Subcutaneous adipose tissue (tissue), 4 donors: ENCODE results near the gene RUNX2. TPM values are rescaled to one million over a fixed set of nuclear protein-coding genes. Genes with fewer than 3 reads are reported as not detected.

ENCODE experiments used
- total RNA-seq, 4 donors: library from RNA; depleted of rRNA; stranded (reverse); fragments of >200 nt; gene quantifications; one replicate each; pipeline ENCODE4 v1.1.0, GENCODE V29; 2016
- TF ChIP-seq, protein P1 (sequence below): fragments of 450-650 bp; IDR thresholded peaks from one replicate; pipeline ENCODE4 v1.5.1; 2016; ENCODE audit warnings: low read depth, mild to moderate bottlenecking, control low read depth, antibody characterized with exemption, moderate library complexity

Gene RUNX2
- total RNA-seq, 4 donors from 2014 or later, result 1.3 to 4.6 (median 2.6) TPM

DNA sequence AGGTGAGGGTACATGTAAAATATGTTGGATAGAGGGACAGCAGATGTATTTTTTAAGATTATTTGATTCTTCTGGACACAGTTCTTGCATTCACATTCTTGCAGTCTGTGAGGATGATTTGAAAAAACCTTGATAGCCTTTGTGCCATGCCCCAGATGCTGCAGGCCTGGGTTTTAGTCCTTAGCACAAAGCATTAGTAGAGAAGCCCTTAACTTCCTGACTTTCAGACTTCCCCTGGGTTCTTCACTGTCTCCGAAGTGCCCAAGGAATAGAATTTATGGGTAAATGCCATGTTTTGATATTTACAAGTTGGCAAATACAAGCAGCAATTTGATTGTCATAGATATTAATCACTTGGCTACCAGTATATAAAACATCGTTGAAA, 117.2 kb downstream of the RUNX2 start:
- TF ChIP-seq, protein P1, sequence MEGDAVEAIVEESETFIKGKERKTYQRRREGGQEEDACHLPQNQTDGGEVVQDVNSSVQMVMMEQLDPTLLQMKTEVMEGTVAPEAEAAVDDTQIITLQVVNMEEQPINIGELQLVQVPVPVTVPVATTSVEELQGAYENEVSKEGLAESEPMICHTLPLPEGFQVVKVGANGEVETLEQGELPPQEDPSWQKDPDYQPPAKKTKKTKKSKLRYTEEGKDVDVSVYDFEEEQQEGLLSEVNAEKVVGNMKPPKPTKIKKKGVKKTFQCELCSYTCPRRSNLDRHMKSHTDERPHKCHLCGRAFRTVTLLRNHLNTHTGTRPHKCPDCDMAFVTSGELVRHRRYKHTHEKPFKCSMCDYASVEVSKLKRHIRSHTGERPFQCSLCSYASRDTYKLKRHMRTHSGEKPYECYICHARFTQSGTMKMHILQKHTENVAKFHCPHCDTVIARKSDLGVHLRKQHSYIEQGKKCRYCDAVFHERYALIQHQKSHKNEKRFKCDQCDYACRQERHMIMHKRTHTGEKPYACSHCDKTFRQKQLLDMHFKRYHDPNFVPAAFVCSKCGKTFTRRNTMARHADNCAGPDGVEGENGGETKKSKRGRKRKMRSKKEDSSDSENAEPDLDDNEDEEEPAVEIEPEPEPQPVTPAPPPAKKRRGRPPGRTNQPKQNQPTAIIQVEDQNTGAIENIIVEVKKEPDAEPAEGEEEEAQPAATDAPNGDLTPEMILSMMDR, result no peak

- TF ChIP-seq, protein P1, result no peak
These were observed 117.8 kb downstream of the RUNX2 start for GRCh38 chr6:45445749-45446549.

GRCh38 chr6:45447005-45447404, 118.9 kb downstream of the RUNX2 start:
- TF ChIP-seq, protein P1, result no peak

DNA sequence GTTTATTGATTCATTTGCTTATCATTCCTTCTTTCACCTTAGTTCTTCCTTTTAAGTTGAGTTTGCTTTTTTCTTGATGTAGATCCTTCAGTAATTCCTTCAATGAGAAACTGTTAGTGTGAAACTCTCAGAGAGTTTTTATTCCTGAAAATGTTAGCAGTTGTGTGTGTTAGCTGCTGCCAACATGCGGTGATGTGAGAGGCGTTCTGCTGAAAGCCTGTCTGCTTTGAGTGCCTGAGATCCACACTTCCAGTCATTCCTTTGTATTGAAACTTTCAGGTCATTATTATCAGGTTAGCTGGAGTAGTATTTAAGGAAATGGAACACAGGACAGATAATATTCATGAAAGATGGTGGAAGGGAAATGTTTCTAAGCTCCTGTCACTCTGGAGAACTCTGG, 119.6 kb downstream of the RUNX2 start:
- TF ChIP-seq, protein P1, result no peak

DNA sequence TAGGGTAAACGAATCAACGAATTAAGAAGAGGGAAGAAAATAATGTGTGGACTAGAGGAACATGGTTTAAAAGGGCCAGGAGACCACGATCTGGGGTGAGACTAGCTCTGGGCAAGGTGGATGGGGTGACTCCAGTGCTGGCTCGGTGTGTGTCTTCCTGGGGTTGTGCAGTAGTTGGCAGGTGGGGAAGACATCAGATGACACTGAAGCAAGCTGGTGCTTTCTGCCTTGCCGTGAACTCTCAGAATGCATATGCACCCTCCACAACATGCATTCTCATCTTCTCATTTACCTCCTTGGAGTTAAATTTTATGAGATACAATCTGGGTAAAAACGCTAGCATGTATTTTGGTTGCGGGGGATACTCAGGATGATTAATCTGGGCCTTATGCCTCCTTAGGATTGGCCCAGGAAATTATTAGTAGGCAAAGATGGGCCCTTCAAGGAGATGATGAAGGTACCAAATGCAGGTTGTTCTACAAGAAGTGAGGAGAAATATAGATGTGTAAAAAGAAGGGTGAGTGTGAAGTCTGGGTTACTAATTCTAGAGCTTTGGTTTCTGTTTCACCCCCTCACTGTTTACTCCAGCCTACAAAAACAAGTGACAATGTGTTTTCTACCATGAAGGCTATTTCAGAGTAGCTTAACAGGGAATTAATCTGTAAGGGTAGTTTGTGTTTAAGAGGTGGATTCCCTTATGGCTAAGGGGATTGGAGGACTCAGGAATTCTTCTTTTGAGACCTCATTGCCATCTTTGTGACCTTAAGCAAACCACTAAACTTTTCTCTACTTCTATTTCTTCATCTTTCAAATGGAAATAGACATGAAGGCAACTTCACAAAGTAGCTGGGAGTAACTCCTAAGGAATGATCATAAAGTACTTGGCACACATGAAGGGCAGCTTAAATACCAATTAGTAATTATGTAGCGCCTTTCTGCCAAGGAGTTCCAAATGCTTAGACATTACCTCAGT, 120.6 kb downstream of the RUNX2 start:
- TF ChIP-seq, protein P1, result no peak

GRCh38 chr6:45450132-45450531, 122.0 kb downstream of the RUNX2 start:
- TF ChIP-seq, protein P1, result no peak

DNA sequence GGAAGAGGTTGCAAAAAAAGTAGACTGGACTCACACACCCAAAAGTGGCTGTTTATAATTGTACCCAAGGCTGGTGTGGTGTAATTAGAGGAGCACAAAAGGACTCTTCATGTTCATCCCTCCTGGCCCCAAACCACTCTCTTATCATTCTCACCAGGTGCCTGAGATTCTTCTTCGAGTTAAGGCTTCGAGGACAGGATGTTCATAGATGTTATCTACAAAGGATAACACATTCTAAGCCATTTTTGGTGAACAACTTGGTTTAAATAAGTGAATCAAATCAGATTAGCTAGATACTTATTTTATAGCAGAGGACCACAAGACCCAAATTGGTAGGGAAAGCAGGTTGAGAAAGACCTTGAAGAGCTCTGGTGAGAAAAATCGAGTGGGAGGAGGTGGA, 122.7 kb downstream of the RUNX2 start:
- TF ChIP-seq, protein P1, result no peak
